CD4-positive, alpha-beta T cell treated with Interleukin-4 for 4 hours (primary cell): ENCODE results near the gene DNMT3A.

Experiments used
- DNase-seq: peaks from one replicate; pipeline ENCODE4 v3.0.0-alpha.2; 2020

Gene DNMT3A

GRCh38 chr2:25341753-25342371 is at the start of gene DNMT3A:
DNMT3A (minus strand) TSS chr2:25341925; CDS start chr2:25313984, 27,941 bp downstream.
- DNase-seq = peak; percentile 50

GRCh38 chr2:25389161-25389560 is 47.4 kb upstream of the DNMT3A start:
- DNase-seq = no peak

- DNase-seq = no peak
Observed at GRCh38 chr2:25388491-25388890, 46.8 kb upstream of the DNMT3A start.

DNA sequence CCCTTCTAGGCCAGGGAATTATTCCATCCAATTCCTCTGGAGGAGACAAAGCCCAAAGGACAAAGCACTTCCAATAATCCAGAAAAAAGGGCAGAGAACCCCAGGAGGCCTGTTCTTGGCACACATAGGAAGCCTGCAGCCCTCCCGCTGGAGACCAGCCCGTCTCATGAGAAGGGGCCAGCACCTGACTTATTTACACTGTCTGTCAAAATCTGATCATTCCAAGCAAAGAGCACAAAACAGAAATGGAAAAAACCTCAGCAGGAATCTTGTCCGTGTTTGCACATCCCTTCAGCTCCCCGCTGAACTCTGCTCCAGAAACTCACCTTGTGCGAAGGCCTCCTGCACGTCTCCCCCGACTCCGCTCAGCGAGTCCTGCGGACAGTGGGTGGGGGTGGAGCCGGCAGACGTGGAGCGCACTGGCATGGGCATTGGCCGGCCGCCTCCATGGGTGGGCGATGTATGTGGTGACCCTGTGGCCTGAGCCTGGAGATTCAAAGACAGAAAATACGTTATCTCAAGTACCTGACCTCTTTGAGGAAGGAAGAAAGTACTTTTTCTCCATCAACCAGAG is 46.2 kb upstream of the DNMT3A start:
- no peak for DNase-seq

DNA sequence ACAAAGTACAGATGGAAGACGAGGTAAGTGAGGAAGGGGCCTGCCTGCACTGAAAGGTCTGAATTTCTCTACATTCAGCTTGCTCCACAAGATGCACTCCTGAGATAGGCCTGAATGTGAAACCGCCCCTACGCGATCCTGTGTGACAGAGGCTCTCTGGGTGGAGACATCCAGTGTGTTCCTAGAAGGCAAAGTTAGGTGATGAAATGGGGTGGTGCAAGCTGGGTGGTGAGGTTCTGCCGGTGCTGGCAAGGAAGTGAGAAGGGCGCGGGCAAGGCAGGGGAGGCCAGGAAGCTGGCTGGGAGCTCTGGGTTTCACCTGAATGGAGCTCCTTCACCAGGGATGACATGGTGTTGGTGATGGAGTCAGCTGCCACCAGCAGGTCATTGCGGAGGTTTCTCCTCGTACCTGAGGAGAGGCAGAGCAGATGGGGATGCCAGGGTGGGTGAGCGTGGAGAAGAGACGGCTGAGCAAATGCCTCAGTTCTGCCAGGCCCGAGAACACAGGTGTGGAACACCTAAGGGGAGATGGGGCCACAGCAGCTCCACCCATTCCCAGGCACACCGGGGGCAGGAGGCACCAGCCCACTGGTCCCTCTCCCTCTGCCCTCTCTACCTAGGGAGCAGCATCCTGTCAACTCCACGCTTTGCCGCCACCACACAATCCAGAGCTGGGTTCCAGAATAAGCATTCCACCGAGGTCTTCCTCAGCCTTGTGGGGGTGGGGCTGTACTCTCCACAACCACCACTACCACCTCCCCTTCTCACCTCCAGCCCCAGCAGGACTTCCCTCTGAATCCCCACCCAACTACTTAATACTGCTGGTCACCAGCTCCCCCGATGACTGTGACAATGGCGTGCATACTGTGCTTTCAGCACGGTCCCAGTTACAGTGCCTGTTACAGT is 45.5 kb upstream of the DNMT3A start:
- DNase-seq = no peak

- DNase-seq = no peak
Observed at GRCh38 chr2:25385910-25386309, 44.2 kb upstream of the DNMT3A start.

DNA sequence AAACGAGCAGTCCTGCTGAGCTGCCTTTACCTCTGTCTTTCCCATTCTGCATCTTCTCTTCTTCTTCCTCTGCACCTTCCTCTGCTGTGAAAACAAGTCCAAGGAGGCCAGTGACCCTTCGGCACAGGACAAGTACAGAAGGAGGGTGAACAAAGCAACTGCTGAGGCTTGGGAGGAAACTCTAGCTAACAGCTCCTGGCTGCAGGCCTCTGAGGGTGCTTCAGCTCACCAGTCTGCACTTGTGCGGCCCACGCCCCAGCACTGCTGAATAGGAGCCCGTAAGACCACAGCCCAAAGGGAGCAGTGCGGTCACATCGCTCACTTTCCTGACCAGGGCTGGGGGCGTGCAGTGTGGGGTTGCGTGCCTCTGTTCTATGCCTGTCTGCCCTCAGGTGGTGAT is 42.1 kb upstream of the DNMT3A start:
- no peak for DNase-seq

GRCh38 chr2:25381502-25381901 is 39.8 kb upstream of the DNMT3A start:
- DNase-seq = no peak

DNA sequence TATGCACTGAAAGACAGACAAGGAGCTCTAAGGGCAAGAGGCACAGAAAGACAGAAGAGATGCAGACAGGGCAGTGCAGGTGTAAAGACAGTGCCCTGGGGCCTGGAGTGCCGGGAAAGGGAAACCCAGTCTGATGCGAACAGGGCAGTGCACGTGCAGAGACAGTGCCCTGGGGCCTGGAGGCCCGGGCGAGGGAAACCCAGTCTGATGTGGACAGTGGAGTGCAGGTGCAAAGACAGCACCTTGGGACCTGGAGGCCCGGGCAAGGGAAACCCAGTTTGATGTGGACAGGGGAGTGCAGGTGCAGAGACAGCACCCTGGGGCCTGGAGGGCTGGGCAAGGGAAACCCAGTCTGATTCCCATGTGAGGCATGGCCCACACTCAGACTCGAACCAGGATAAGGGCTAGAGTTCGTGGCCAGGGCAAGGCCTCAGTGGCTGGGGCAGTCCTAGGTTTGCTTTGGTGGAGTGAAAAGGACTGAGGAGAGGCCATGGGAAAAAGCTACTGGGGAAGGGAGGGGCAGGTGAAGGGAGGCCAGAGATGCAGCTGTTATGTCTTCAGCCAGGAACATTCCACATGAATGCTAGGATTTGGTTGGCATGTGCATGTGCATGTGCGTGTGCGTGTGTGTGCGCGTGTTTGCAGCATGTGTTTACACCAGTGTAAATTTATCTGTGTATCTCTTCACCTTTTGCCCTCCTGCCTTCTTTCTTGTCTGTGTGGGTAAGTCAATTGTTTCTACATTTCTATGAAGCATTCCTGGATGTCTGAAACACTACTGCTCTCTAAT is 39.1 kb upstream of the DNMT3A start:
- DNase-seq = no peak

DNA sequence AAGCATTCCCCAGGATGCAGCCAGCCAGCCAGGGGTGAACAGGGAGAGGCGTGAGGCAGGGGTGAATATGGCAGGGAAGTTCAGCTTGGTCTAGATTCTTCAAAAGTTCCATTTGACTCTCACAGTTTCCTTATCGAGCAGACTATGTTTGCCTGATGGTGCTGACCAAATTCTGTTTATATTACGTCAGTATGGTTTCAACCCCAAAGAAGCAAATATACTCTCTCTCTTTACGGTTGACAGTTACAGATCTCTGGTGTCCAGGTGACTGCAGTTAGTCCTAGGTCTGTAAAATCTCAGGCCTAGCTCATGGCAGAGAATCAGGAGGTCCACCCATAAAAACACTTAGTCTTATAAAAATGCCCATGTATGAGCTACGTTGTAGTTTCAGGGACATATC is 38.3 kb upstream of the DNMT3A start:
- no peak for DNase-seq

- DNase-seq = no peak
Observed at GRCh38 chr2:25379535-25379934, 37.8 kb upstream of the DNMT3A start.

DNA sequence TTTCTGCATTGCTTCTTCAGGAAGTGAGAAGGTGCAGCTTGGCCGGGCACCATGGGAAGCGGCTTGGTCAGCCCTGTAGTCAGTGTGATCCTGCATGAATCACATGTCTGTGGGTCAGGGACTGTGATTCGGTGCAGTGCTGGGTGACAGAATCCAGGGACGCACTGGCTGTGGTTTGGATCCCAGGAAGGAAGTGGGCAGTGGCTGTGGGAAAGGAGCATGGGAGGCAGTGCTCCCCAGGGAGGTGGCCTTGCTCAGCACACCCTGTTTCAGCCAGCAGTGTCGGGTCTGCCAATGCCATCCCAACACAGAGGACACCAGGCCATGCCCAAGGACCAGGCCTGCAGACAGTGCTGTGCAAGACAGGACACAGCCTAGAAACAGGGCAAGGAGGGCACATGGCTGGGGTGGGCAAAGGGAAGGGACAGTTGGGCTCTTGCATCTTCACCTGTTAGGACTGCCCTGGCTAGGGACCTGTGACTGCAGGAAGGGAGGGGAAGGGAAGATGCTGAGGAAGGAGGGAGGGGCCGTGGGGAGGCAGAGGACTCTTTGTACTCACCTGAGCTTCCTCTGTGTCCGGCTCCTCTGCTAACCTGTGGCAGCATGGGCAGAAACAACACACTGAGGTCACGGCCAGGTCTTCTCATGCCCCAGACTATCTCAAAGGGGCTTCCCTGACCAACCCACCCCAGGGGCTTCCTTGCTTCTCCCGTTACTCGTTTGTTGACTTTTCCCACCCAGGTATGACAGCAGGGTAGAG is 37.2 kb upstream of the DNMT3A start:
- no peak for DNase-seq

- DNase-seq = no peak
Observed at GRCh38 chr2:25377822-25378421, 36.2 kb upstream of the DNMT3A start.

DNA sequence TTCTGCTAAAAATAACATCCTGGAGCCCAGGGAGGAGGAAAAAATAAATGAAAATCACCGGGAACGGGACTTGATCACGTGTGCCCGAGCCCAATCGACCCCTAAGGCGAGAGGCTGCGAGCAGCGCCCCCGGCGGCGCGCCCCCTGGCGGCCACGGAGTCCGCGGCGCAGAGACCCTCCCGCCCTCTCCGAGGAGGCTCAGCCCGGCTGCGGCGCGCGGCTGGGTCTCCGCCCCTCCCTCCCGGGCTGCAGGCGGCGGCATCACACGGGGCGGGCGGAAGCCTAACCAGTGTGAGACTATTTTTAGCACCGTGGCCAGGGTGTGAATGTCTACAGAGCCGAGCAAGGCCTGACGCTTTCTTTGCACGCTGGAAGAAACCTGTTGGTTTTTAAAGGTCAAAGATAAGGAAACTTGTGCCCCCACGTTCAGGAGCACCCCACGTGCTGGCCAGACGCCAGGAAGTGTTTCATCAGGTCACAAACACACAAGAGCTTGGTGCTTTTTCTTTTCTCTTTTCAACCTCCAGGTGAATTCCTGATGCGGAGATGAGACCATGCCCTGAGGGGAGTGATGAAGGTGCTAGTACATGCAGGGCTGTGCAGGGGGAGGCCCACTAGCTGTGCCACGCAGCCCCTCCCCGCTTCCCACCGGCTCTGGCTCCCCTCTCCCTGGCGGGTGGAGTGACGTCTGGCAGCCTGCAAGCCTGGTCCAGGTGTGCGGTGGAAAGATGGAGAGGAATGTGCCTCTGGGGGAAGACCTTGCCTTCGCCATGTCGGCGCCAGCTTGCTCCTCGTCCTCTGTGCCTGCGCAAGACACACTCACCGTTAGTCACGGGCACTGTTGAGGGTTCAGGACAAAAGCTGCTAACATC is 35.3 kb upstream of the DNMT3A start:
- DNase-seq = peak; percentile 96

DNA sequence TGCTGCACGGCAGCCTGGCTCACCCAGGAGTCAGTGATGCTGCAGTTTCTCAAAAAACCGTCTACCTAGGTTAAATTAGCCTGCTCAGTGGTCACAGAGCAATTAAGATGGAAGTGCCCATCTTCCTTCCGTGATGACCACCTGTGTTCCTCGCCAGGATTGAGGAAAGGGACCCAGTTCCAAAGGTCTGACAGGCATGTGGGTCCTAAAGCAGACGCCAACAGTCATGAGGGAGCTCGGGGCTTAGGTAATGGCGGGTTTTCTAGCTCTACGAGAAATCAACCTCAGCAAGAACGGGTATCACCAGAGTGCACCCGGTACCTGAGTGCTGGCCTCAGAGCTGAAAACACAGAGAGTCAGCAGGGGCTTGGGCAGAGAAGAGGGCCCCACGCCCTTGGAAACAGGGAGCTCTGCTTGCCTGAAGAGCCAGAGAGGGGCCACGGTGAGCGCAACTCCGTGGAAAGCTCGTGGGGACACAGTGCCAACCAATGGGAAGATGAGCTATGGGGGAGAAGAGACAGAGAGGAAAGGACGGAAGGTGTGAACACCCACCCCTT is 34.3 kb upstream of the DNMT3A start:
- no peak for DNase-seq

GRCh38 chr2:25375371-25375988 is 33.8 kb upstream of the DNMT3A start:
- DNase-seq = no peak

DNA sequence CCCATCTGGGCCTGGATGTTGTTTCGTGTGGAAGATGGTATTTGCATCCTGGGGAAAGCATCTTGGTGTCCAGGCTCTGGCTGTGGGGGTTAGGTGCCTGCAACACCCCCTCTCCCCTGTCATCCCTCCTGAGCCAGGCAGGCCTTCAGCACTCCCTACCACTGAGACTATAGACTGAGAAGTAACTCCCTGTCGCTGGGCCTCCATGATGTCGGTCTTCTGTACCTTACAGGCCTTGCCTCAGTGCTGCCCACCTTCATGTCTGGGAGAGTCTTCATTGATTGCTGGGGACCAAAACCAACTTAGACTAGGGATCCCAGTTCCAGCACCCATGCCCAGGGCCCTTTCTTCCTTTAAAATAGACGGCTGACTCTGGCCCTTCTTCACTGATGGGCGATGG is 33.1 kb upstream of the DNMT3A start:
- no peak for DNase-seq

DNA sequence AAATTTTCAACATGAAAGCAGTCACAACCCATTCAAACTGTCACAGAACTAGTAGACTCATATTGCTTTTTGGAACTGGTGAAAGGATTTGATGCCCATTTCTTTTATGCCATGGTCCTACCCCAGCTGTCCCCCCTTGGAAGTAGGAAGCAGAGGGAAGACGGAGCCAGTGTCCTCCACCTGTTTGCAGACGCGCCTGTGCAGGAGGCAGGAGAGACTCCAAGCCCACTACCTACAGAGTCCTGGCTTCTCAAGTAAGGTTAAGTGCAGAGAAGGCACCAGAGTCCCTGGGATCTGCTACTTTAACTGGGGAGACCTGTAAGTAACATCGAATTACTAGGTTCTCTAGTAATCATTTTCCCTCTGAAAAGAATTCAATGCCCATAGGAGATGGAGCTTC is 32.7 kb upstream of the DNMT3A start:
- DNase-seq = no peak

- DNase-seq = no peak
Observed at GRCh38 chr2:25373269-25373981, 31.7 kb upstream of the DNMT3A start.
